Rectal smooth muscle tissue (tissue), 1 donor: ENCODE results near the gene UVRAG.

Experiments
- H3K27ac ChIP-seq: one replicate; pipeline ENCODE4 v1.7.0; 2013; ENCODE audit warnings: low read depth, low read length, inconsistent platforms
- H3K27me3 ChIP-seq: one replicate; pipeline ENCODE4 v1.7.0; 2013; ENCODE audit warnings: low read length; ENCODE audit not compliant: control insufficient read depth, insufficient read depth
- H3K36me3 ChIP-seq: one replicate; pipeline ENCODE4 v1.7.0; 2013; ENCODE audit warnings: low read length; ENCODE audit not compliant: control insufficient read depth, insufficient read depth
- H3K4me1 ChIP-seq: one replicate; pipeline ENCODE4 v1.7.0; 2013; ENCODE audit warnings: low read length; ENCODE audit not compliant: control insufficient read depth, insufficient read depth
- H3K4me3 ChIP-seq: one replicate; pipeline ENCODE4 v1.7.0; 2013; ENCODE audit warnings: low read length
- H3K9ac ChIP-seq: one replicate; pipeline ENCODE4 v1.7.0; 2013; ENCODE audit warnings: low read length

The UVRAG gene

GRCh38 chr11:75816561-75817239 lies 1.7 kb downstream of the UVRAG start:
- H3K36me3 ChIP-seq: no peaks in the 10 kb centered on the region
- H3K9ac ChIP-seq: no peak overlapping the region
- H3K4me1 ChIP-seq: peaks cover 12% of the 10 kb centered on the region
- peak overlapping the region; percentile 91 for H3K27ac ChIP-seq
- H3K27me3 ChIP-seq: no peaks in the 10 kb centered on the region
- H3K4me3 ChIP-seq: peak overlapping the region; percentile 63

- Histone ChIP-seq H3K4me1 (peaks cover 31% of the 10 kb centered on the region), H3K4me3 (no peak overlapping the region), H3K9ac (no peak overlapping the region), H3K27ac (no peak overlapping the region), H3K27me3 (no peaks in the 10 kb centered on the region), H3K36me3 (no peaks in the 10 kb centered on the region)
These were observed 5.6 kb downstream of the UVRAG start for GRCh38 chr11:75820645-75821044.

- H3K27ac ChIP-seq: no peak overlapping the region
- H3K4me1 ChIP-seq: peaks cover 30% of the 10 kb centered on the region
- H3K9ac ChIP-seq: no peak overlapping the region
These were observed 6.2 kb downstream of the UVRAG start for GRCh38 chr11:75821202-75821601.

GRCh38 chr11:75822541-75822940 lies 7.5 kb downstream of the UVRAG start:
- H3K27me3 ChIP-seq: no peaks in the 10 kb centered on the region
- H3K4me3 ChIP-seq: no peak overlapping the region
- no peaks in the 10 kb centered on the region for H3K36me3 ChIP-seq
- peak overlapping the region; percentile 71 for H3K27ac ChIP-seq
- peaks cover 26% of the 10 kb centered on the region for H3K4me1 ChIP-seq
- no peak overlapping the region for H3K9ac ChIP-seq

More at GRCh38 chr11:75821202-75821601, 6.2 kb downstream of the UVRAG start:
- Histone ChIP-seq H3K4me3 (no peak overlapping the region), H3K27me3 (no peaks in the 10 kb centered on the region), H3K36me3 (no peaks in the 10 kb centered on the region)

- Histone ChIP-seq H3K27ac (peak overlapping the region; percentile 9), H3K4me3 (no peak overlapping the region), H3K4me1 (peaks cover 30% of the 10 kb centered on the region), H3K27me3 (no peaks in the 10 kb centered on the region), H3K36me3 (no peaks in the 10 kb centered on the region), H3K9ac (no peak overlapping the region)
These were observed 8.4 kb downstream of the UVRAG start for GRCh38 chr11:75823415-75823814.

- Histone ChIP-seq H3K9ac (no peak overlapping the region), H3K27me3 (no peaks in the 10 kb centered on the region), H3K4me1 (peaks cover 30% of the 10 kb centered on the region), H3K27ac (peak overlapping the region; percentile 10), H3K36me3 (no peaks in the 10 kb centered on the region), H3K4me3 (no peak overlapping the region)
These were observed 8.9 kb downstream of the UVRAG start for GRCh38 chr11:75823946-75824345.

- H3K4me3 ChIP-seq: no peak overlapping the region
- H3K4me1 ChIP-seq: peaks cover 39% of the 10 kb centered on the region
- H3K9ac ChIP-seq: no peak overlapping the region
- H3K27me3 ChIP-seq: no peaks in the 10 kb centered on the region
- no peaks in the 10 kb centered on the region for H3K36me3 ChIP-seq
- H3K27ac ChIP-seq: peak overlapping the region; percentile 78
These were observed 11.6 kb downstream of the UVRAG start for GRCh38 chr11:75826461-75827230.

- no peaks in the 10 kb centered on the region for H3K27me3 ChIP-seq
- peak overlapping the region; percentile 30 for H3K27ac ChIP-seq
- H3K36me3 ChIP-seq: no peaks in the 10 kb centered on the region
- H3K4me3 ChIP-seq: no peak overlapping the region
- no peak overlapping the region for H3K9ac ChIP-seq
- peaks cover 33% of the 10 kb centered on the region for H3K4me1 ChIP-seq
These were observed 12.6 kb downstream of the UVRAG start for GRCh38 chr11:75827562-75827961.

GRCh38 chr11:75831915-75832502 lies 17.0 kb downstream of the UVRAG start:
- Histone ChIP-seq H3K9ac (no peak overlapping the region), H3K27me3 (no peaks in the 10 kb centered on the region), H3K4me1 (peaks cover 14% of the 10 kb centered on the region), H3K4me3 (no peak overlapping the region), H3K36me3 (no peaks in the 10 kb centered on the region), H3K27ac (no peak overlapping the region)

- H3K9ac ChIP-seq: no peak overlapping the region
- no peak overlapping the region for H3K27ac ChIP-seq
- H3K4me3 ChIP-seq: no peak overlapping the region
- H3K36me3 ChIP-seq: no peaks in the 10 kb centered on the region
- H3K27me3 ChIP-seq: no peaks in the 10 kb centered on the region
- H3K4me1 ChIP-seq: peaks cover 8% of the 10 kb centered on the region
These were observed 19.7 kb downstream of the UVRAG start for GRCh38 chr11:75834728-75835127.

GRCh38 chr11:75836417-75836816 lies 21.4 kb downstream of the UVRAG start:
- Histone ChIP-seq H3K4me1 (peaks cover 7% of the 10 kb centered on the region), H3K27me3 (no peaks in the 10 kb centered on the region), H3K27ac (no peak overlapping the region), H3K4me3 (no peak overlapping the region), H3K36me3 (no peaks in the 10 kb centered on the region), H3K9ac (no peak overlapping the region)

GRCh38 chr11:75839851-75840250 lies 24.8 kb downstream of the UVRAG start:
- H3K4me3 ChIP-seq: no peak overlapping the region
- H3K27me3 ChIP-seq: no peaks in the 10 kb centered on the region
- H3K36me3 ChIP-seq: no peaks in the 10 kb centered on the region
- no peak overlapping the region for H3K9ac ChIP-seq
- peaks cover 5% of the 10 kb centered on the region for H3K4me1 ChIP-seq
- no peak overlapping the region for H3K27ac ChIP-seq
